Urothelium cell line (cell line): ENCODE results near the gene DRC3.
"Not testable (repeated sequence)": the region's sequence is repeated elsewhere in the genome, so short reads cannot be mapped to it uniquely, and the experiment has no call there.

Experiments used
- DNase-seq: peaks from one replicate; pipeline ENCODE4 v3.0.0; 2011; ENCODE audit warnings: low spot score, mixed read lengths
- FAIRE-seq: peaks from 2 replicates; lab custom pipeline; 2011; peaks lifted over from hg19 to GRCh38; lab: Jason Lieb, UNC

The DRC3 gene

GRCh38 chr17:17972126-17972951 lies at the start of gene DRC3, which contains the start of gene TOM1L2:
Gene DRC3 (plus strand): TSS chr17:17972862. CDS start chr17:17977599, 4,737 bp downstream.
Gene TOM1L2 (minus strand): TSS chr17:17972400. CDS start chr17:17972313, 87 bp downstream.
- FAIRE-seq (peak; percentile 99), DNase-seq (peak; percentile 99)

GRCh38 chr17:17924131-17924856 lies 48.4 kb upstream of the DRC3 start:
- DNase-seq: no peak
- no peak for FAIRE-seq

GRCh38 chr17:17924857-17925250 lies 47.8 kb upstream of the DRC3 start:
- FAIRE-seq (no peak), DNase-seq (no peak)

GRCh38 chr17:17926036-17926435 lies 46.6 kb upstream of the DRC3 start:
- no peak for DNase-seq
- no peak for FAIRE-seq

- DNase-seq (no peak), FAIRE-seq (no peak)
Observed at GRCh38 chr17:17926840-17927449, 45.7 kb upstream of the DRC3 start.

- DNase-seq (no peak), FAIRE-seq (peak; percentile 50)
Observed at GRCh38 chr17:17928398-17929287, 44.0 kb upstream of the DRC3 start.

- DNase-seq (no peak), FAIRE-seq (no peak)
Observed at GRCh38 chr17:17929655-17930380, 42.8 kb upstream of the DRC3 start.

- FAIRE-seq: no peak
- no peak for DNase-seq
Observed at GRCh38 chr17:17930674-17931073, 42.0 kb upstream of the DRC3 start.

- DNase-seq (no peak), FAIRE-seq (no peak)
Observed at GRCh38 chr17:17931159-17931558, 41.5 kb upstream of the DRC3 start.

- no peak for FAIRE-seq
- peak; percentile 53 for DNase-seq
Observed at GRCh38 chr17:17933775-17934174, 38.9 kb upstream of the DRC3 start.

- FAIRE-seq (no peak), DNase-seq (no peak)
Observed at GRCh38 chr17:17934214-17934613, 38.4 kb upstream of the DRC3 start.

GRCh38 chr17:17934806-17935205 lies 37.9 kb upstream of the DRC3 start:
- FAIRE-seq (no peak), DNase-seq (no peak)

- FAIRE-seq (no peak), DNase-seq (peak; percentile 72)
Observed at GRCh38 chr17:17935321-17936271, 37.1 kb upstream of the DRC3 start.

GRCh38 chr17:17937201-17937853 lies 35.3 kb upstream of the DRC3 start:
- FAIRE-seq (no peak), DNase-seq (no peak)

GRCh38 chr17:17937958-17938357 lies 34.7 kb upstream of the DRC3 start:
- DNase-seq (no peak), FAIRE-seq (no peak)

GRCh38 chr17:17938388-17939107 lies 34.1 kb upstream of the DRC3 start:
- FAIRE-seq (no peak), DNase-seq (no peak)

GRCh38 chr17:17939941-17940340 lies 32.7 kb upstream of the DRC3 start:
- FAIRE-seq, DNase-seq: not testable (repeated sequence)
